Smooth muscle cell (in vitro differentiated cells): Measurements from ENCODE around the gene MSANTD1. TPM values are rescaled to one million over a fixed set of nuclear protein-coding genes. Genes with fewer than 3 reads are reported as not detected.
"Not testable (repeated sequence)": the region's sequence is repeated elsewhere in the genome, so short reads cannot be mapped to it uniquely, and the experiment has no call there.

Experiments
- DNase-seq: peaks from one replicate; lab custom pipeline; 2025; ENCODE audit not compliant: unreplicated experiment; lab: John Stamatoyannopoulos, UW
- H2AFZ ChIP-seq: fragments of 200-600 bp; sonication (generic); 2 replicates; pipeline ENCODE4 v1.6.0; 2016; ENCODE audit warnings: antibody characterized with exemption, low read depth, mild to moderate bottlenecking
- H3F3A ChIP-seq: fragments of 200-600 bp; sonication (generic); 2 replicates; pipeline ENCODE4 v1.6.0; 2017; ENCODE audit warnings: antibody characterized with exemption, low read depth
- H3K27ac ChIP-seq: fragments of 200-600 bp; sonication (generic); 2 replicates; pipeline ENCODE4 v1.5.1; 2016; ENCODE audit warnings: low read depth, mild to moderate bottlenecking
- H3K27me3 ChIP-seq: fragments of 200-600 bp; sonication (generic); 2 replicates; pipeline ENCODE4 v1.6.1; 2016; ENCODE audit warnings: low read depth, mild to moderate bottlenecking
- H3K36me3 ChIP-seq: fragments of 200-600 bp; sonication (generic); 2 replicates; pipeline ENCODE4 v1.5.1; 2016; ENCODE audit warnings: low read depth
- H3K4me1 ChIP-seq: fragments of 200-600 bp; sonication (generic); 2 replicates; pipeline ENCODE4 v1.5.1; 2016; ENCODE audit warnings: low read depth
- H3K4me2 ChIP-seq: fragments of 200-600 bp; sonication (generic); 2 replicates; pipeline ENCODE4 v1.6.0; 2016; ENCODE audit warnings: mild to moderate bottlenecking
- H3K4me3 ChIP-seq: fragments of 200-600 bp; sonication (generic); 2 replicates; pipeline ENCODE4 v1.5.1; 2016; ENCODE audit warnings: mild to moderate bottlenecking
- H3K79me2 ChIP-seq: fragments of 200-600 bp; sonication (generic); 2 replicates; pipeline ENCODE4 v1.6.0; 2016; ENCODE audit warnings: low read depth, mild to moderate bottlenecking
- H3K9ac ChIP-seq: fragments of 200-600 bp; sonication (generic); 2 replicates; pipeline ENCODE4 v1.6.0; 2016; ENCODE audit warnings: low read depth
- H3K9me3 ChIP-seq: fragments of 200-600 bp; sonication (generic); replicated peaks from 2 replicates; pipeline ENCODE4 v1.5.1; 2016; ENCODE audit warnings: low read depth
- H4K20me1 ChIP-seq: fragments of 200-600 bp; sonication (generic); 2 replicates; pipeline ENCODE4 v1.6.0; 2016; ENCODE audit warnings: low read depth
- WGBS: methylation state at CpG from one replicate; pipeline ENCODE4 v1.1.7; 2016; ENCODE audit warnings: low lambda C conversion rate; 5-methylcytosine and 5-hydroxymethylcytosine counted together
- polyA plus RNA-seq: library from polyadenylated mRNA; unstranded; fragments of >200 nt; fragmentation: Nextera tagmentation; extraction: Ambion mirVana; gene quantifications from 2 replicates; pipeline ENCODE4 v1.2.1, GENCODE V29; 2016
- total RNA-seq: library from RNA; depleted of rRNA; stranded (reverse); fragments of >200 nt; gene quantifications from 2 replicates; pipeline ENCODE4 v1.2.3, GENCODE V29; 2014
- TF ChIP-seq, protein P1 (sequence below): fragments of 200-600 bp; sonication (generic); IDR thresholded peaks from 2 replicates; pipeline ENCODE4 v1.5.1; 2017; ENCODE audit warnings: borderline replicate concordance, mild to moderate bottlenecking, antibody characterized with exemption; ENCODE audit not compliant: insufficient read depth, poor library complexity, severe bottlenecking

Gene MSANTD1
- total and polyA plus RNA-seq, 2 experiments from 2014 or later = 0.30 to 1.4 TPM

- H3K4me1 ChIP-seq = peaks cover 10% of the 10 kb centered on the region
- H3K9me3 ChIP-seq = no peaks in the 10 kb centered on the region
- H2AFZ ChIP-seq = no peak overlapping the region
- no peak overlapping the region for H3K4me3 ChIP-seq
- TF ChIP-seq, protein P1, sequence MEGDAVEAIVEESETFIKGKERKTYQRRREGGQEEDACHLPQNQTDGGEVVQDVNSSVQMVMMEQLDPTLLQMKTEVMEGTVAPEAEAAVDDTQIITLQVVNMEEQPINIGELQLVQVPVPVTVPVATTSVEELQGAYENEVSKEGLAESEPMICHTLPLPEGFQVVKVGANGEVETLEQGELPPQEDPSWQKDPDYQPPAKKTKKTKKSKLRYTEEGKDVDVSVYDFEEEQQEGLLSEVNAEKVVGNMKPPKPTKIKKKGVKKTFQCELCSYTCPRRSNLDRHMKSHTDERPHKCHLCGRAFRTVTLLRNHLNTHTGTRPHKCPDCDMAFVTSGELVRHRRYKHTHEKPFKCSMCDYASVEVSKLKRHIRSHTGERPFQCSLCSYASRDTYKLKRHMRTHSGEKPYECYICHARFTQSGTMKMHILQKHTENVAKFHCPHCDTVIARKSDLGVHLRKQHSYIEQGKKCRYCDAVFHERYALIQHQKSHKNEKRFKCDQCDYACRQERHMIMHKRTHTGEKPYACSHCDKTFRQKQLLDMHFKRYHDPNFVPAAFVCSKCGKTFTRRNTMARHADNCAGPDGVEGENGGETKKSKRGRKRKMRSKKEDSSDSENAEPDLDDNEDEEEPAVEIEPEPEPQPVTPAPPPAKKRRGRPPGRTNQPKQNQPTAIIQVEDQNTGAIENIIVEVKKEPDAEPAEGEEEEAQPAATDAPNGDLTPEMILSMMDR = no peak
- no peak overlapping the region for H3K9ac ChIP-seq
- H4K20me1 ChIP-seq = peaks cover 95% of the 10 kb centered on the region
- no peak overlapping the region for H3K4me2 ChIP-seq
- no peaks in the 10 kb centered on the region for H3K27me3 ChIP-seq
- no peak overlapping the region for H3K27ac ChIP-seq
- 89% methylated on average over 19 of the region's 19 CpGs for WGBS
- no peak for DNase-seq
- peaks cover 54% of the 10 kb centered on the region for H3K79me2 ChIP-seq
- no peaks in the 10 kb centered on the region for H3K36me3 ChIP-seq
- no peaks in the 10 kb centered on the region for H3F3A ChIP-seq
These were observed 51.2 kb downstream of the MSANTD1 start for GRCh38 chr4:3299976-3300671.

DNA sequence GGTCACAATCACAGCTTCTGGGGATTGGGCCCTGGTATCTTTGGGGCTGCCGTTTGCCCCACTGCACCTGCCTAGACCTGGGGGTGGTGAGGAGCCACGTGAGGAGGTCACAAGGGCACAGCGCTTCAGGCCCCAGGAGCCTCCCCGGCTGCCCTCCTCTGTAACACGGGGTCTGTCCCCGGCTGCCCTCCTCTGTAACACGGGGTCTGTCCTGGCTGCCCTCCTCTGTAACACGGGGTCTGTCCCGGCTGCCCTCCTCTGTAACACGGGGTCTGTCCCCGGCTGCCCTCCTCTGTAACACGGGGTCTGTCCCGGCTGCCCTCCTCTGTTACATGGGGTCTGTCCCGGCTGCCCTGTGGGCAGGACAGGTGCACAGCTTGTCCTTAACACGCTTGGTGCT is 51.9 kb downstream of the MSANTD1 start:
- H3K4me3 ChIP-seq, DNase-seq, H3F3A ChIP-seq, H3K36me3 ChIP-seq, H3K27ac ChIP-seq, H3K9ac ChIP-seq, H3K9me3 ChIP-seq, H3K27me3 ChIP-seq, H3K4me2 ChIP-seq, H2AFZ ChIP-seq: not testable (repeated sequence)
- Histone ChIP-seq H4K20me1 (peaks cover 100% of the 10 kb centered on the region), H3K4me1 (peaks cover 15% of the 10 kb centered on the region), H3K79me2 (peaks cover 46% of the 10 kb centered on the region)
- 98% methylated on average over 15 of the region's 15 CpGs for WGBS

GRCh38 chr4:3301450-3302172 is 52.7 kb downstream of the MSANTD1 start:
- DNase-seq = no peak
- peaks cover 15% of the 10 kb centered on the region for H3K4me1 ChIP-seq
- H3K27me3 ChIP-seq = no peaks in the 10 kb centered on the region
- H3K4me2 ChIP-seq = no peak overlapping the region
- no peaks in the 10 kb centered on the region for H3K36me3 ChIP-seq
- no peak overlapping the region for H2AFZ ChIP-seq
- TF ChIP-seq, protein P1 = no peak
- peaks cover 46% of the 10 kb centered on the region for H3K79me2 ChIP-seq
- 95% methylated on average over 15 of the region's 15 CpGs for WGBS
- H3K27ac ChIP-seq = no peak overlapping the region
- no peaks in the 10 kb centered on the region for H3K9me3 ChIP-seq
- H3K9ac ChIP-seq = no peak overlapping the region
- H3K4me3 ChIP-seq = no peak overlapping the region
- peaks cover 100% of the 10 kb centered on the region for H4K20me1 ChIP-seq
- H3F3A ChIP-seq = no peaks in the 10 kb centered on the region

- peaks cover 15% of the 10 kb centered on the region for H3K4me1 ChIP-seq
- H3K36me3 ChIP-seq = no peaks in the 10 kb centered on the region
- H3K9ac ChIP-seq = no peak overlapping the region
- H4K20me1 ChIP-seq = peaks cover 100% of the 10 kb centered on the region
- H2AFZ ChIP-seq = no peak overlapping the region
- no peaks in the 10 kb centered on the region for H3F3A ChIP-seq
- H3K79me2 ChIP-seq = peaks cover 46% of the 10 kb centered on the region
- WGBS = 90% methylated on average over 15 of the region's 17 CpGs
- H3K4me2 ChIP-seq = no peak overlapping the region
- no peaks in the 10 kb centered on the region for H3K27me3 ChIP-seq
- H3K4me3 ChIP-seq = no peak overlapping the region
- no peak overlapping the region for H3K27ac ChIP-seq
- TF ChIP-seq, protein P1 = no peak
- no peaks in the 10 kb centered on the region for H3K9me3 ChIP-seq
- DNase-seq = no peak
These were observed 53.3 kb downstream of the MSANTD1 start for GRCh38 chr4:3302173-3302785.
